T-helper 1 cell (primary cell): ENCODE results near the gene ADAMTS17.

Experiments
- DNase-seq, 5 donors: peaks; one replicate each; pipeline ENCODE4 v3.0.0-alpha.2; 2012 to 2020

Gene ADAMTS17

GRCh38 chr15:100218434-100218833, 123.3 kb downstream of the ADAMTS17 start:
- no peak for DNase-seq

GRCh38 chr15:100216182-100216581, 125.6 kb downstream of the ADAMTS17 start:
- DNase-seq, result no peak

GRCh38 chr15:100215843-100216169, 126.0 kb downstream of the ADAMTS17 start:
- DNase-seq, result no peak

GRCh38 chr15:100215031-100215842, 126.5 kb downstream of the ADAMTS17 start:
- no peak for DNase-seq

GRCh38 chr15:100211855-100212850, 129.6 kb downstream of the ADAMTS17 start:
- DNase-seq, result no peak

GRCh38 chr15:100210338-100210737, 131.4 kb downstream of the ADAMTS17 start:
- DNase-seq, result no peak

GRCh38 chr15:100208921-100209603, 132.7 kb downstream of the ADAMTS17 start:
- no peak for DNase-seq

- DNase-seq, result no peak
Measured at GRCh38 chr15:100207053-100207452, 134.7 kb downstream of the ADAMTS17 start.

- no peak for DNase-seq
Measured at GRCh38 chr15:100206643-100207042, 135.1 kb downstream of the ADAMTS17 start.

GRCh38 chr15:100205549-100206295, 136.1 kb downstream of the ADAMTS17 start:
- no peak for DNase-seq

- DNase-seq, result no peak
Measured at GRCh38 chr15:100204771-100205170, 137.0 kb downstream of the ADAMTS17 start.

GRCh38 chr15:100204211-100204610, 137.6 kb downstream of the ADAMTS17 start:
- no peak for DNase-seq

- no peak for DNase-seq
Measured at GRCh38 chr15:100202309-100202960, 139.3 kb downstream of the ADAMTS17 start.

- DNase-seq, result no peak
Measured at GRCh38 chr15:100201376-100202280, 140.1 kb downstream of the ADAMTS17 start.

- DNase-seq, result no peak
Measured at GRCh38 chr15:100200287-100200880, 141.4 kb downstream of the ADAMTS17 start.

GRCh38 chr15:100199711-100200286, 142.0 kb downstream of the ADAMTS17 start:
- no peak for DNase-seq

- DNase-seq, result no peak
Measured at GRCh38 chr15:100198442-100198841, 143.3 kb downstream of the ADAMTS17 start.

- DNase-seq, result no peak
Measured at GRCh38 chr15:100196326-100197058, 145.3 kb downstream of the ADAMTS17 start.

- no peak for DNase-seq
Measured at GRCh38 chr15:100194996-100195395, 146.8 kb downstream of the ADAMTS17 start.
